Measurements from ENCODE around the gene SSBP3. TPM values are rescaled to one million over a fixed set of nuclear protein-coding genes. Genes with fewer than 3 reads are reported as not detected.

The SSBP3 gene
- total and polyA plus RNA-seq, 4 donors = 7.7 to 24.7 (median 17.3) TPM

- H3K9me3 ChIP-seq (ENCODE audit: control insufficient read depth in 4 of 4, low read length in 3 of 4) = no peaks in the 10 kb centered on the region
- no peaks in the 10 kb centered on the region for H3K36me3 ChIP-seq (ENCODE audit: control insufficient read depth in 4 of 4, insufficient read depth in 3 of 4, low read depth in 1 of 4, low read length in 3 of 4)
- no peak overlapping the region for H3K9ac ChIP-seq (ENCODE audit: low read depth in 1 of 2, low read length in 2 of 2)
- no peak for DNase-seq (ENCODE audit: low spot score)
- WGBS = 93% methylated on average over 2 of the region's 2 CpGs
- no peak for TF ChIP-seq FOXA2 (IDR thresholded peaks at IDR 0.05)
- no peak for TF ChIP-seq RAD21 (IDR thresholded peaks at IDR 0.05)
- TF ChIP-seq CTCF (IDR thresholded peaks at IDR 0.05; ENCODE audit: low read depth, low read length, missing input control) = no peak
- no peak for TF ChIP-seq TAF1 (conservative IDR thresholded peaks at IDR 0.05)
- no peak for TF ChIP-seq HNF4A (conservative IDR thresholded peaks at IDR 0.05)
- TF ChIP-seq RXRA (IDR thresholded peaks at IDR 0.05) = no peak
- TF ChIP-seq JUND (IDR thresholded peaks at IDR 0.05) = no peak
- no peak for TF ChIP-seq ZBTB33 (IDR thresholded peaks at IDR 0.05)
- no peak for TF ChIP-seq HNF4G (IDR thresholded peaks at IDR 0.05)
- no peak for TF ChIP-seq GABPA (IDR thresholded peaks at IDR 0.05 in 1 of 2, conservative IDR thresholded peaks at IDR 0.05 in 1 of 2)
- no peak for TF ChIP-seq MAX (IDR thresholded peaks at IDR 0.05)
- no peak for TF ChIP-seq FOXA1 (IDR thresholded peaks at IDR 0.05)
- TF ChIP-seq SP1 (IDR thresholded peaks at IDR 0.05) = no peak
- no peak for TF ChIP-seq NR2F2 (IDR thresholded peaks at IDR 0.05)
- no peak for TF ChIP-seq ATF3 (IDR thresholded peaks at IDR 0.05)
- no peak for TF ChIP-seq REST (IDR thresholded peaks at IDR 0.05)
- TF ChIP-seq EGR1 (IDR thresholded peaks at IDR 0.05; ENCODE audit: low read depth in 2 of 2) = no peak
- no peak for TF ChIP-seq YY1 (IDR thresholded peaks at IDR 0.05)
- H3K27ac ChIP-seq (ENCODE audit: low read depth in 1 of 2, low read length in 2 of 2) = no peak overlapping the region
- no peaks in the 10 kb centered on the region for H3K4me1 ChIP-seq (ENCODE audit: control insufficient read depth in 4 of 4, insufficient read depth in 4 of 4, low read length in 3 of 4)
- H3K4me3 ChIP-seq (ENCODE audit: low read depth in 1 of 3, low read length in 3 of 3) = no peak overlapping the region
- H3K27me3 ChIP-seq (ENCODE audit: control insufficient read depth in 4 of 4, insufficient read depth in 4 of 4, low read length in 3 of 4) = no peaks in the 10 kb centered on the region
Observed at GRCh38 chr1:54442185-54442584, 36.0 kb upstream of the SSBP3 start.

Data from liver (tissue), 9 donors.